Hematopoietic multipotent progenitor cell treated with erythropoietin and hydrocortisone succinate and interleukin-3 and kit ligand, for 4 days (in vitro differentiated cells): ENCODE results near the gene CLRN2.

Source experiments
- DNase-seq: peaks from one replicate; pipeline ENCODE4 v3.0.0-alpha.2; 2015

CLRN2 gene

DNA sequence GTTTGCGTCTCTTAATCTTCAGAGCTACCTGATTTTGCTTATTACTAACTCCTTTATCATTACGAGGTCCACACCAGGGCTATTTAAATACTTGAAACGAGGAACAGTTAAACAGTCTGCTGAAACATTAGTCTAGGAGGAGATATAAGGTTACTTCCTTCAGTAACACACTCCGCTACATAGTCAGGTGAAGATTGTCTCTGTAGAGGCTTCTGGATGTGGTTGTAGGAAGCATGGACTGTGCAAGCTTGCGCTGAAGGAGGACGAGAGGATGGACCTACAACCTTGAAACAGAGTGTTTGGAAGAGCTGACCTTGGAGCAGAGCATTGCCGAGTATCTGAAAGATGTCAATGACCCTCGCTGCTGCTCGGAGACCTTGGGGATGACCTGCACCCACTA lies at the start of gene CLRN2:
Gene CLRN2, plus strand, starts transcription at position 301 of the 400 bp plus-strand sequence. CDS start 102 bp downstream, outside the sequence.
- DNase-seq = no peak

DNA sequence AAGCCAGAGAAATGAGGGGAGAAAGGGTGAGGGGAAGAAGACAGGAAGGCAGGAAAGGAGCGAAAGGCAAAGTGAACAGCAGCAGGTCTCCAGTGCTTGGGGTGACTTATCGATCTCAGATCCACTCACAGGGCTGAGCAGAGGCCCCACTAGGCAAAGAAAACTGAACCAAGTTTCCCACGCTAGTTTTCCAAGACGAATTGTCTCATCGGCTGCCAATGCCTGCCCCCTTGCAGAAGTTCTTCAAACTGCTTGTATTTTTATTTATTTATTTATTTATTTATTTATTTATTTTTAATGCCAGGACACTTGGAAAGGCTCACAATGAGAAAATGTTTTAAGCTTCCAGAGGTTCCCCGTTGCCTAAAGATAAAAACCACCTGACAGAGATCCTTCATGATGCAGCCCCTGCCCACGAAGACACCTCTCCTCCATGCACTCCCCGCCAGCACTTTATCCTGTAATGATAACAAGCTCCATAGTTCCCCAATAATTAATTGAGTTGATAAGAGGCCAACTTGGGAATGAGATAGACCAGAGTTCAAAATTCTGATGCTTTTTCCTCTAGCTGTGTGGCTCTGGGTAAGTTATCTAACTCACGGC lies 46.2 kb upstream of the CLRN2 start:
- peak; percentile 51 for DNase-seq

DNA sequence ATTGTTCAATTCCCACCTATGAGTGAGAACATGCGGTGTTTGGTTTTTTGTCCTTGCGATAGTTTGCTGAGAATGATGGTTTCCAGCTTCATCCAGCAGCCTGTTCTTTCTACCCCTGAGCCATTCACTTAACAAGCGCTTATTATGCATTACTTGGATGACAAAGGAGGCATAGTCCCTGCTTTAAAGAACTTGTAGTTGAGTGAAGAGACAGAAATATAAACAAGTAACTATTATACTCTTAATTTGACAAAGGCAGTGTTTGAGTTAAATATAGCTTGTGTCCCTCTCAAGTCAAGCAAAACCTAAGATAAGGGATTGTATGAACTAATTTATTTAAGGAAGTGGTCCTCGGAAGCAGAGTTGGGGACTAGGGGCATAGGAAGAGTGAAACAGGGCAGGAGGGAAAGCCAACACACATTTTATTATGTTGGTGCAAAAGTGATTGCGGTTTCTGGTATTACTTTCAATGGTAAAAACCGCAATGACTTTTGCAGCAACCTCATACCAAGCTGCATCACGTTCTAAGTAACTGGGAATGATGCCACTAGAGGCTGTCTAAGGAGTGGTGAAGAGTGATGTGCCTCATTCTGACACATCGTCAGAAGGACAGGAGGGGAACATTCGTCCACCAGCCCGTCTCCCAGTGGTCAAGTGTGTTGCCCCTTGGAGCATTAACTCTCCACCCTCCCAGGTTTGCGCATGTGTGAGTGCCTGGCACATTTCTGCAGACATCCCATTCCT lies 44.9 kb upstream of the CLRN2 start:
- no peak for DNase-seq

DNA sequence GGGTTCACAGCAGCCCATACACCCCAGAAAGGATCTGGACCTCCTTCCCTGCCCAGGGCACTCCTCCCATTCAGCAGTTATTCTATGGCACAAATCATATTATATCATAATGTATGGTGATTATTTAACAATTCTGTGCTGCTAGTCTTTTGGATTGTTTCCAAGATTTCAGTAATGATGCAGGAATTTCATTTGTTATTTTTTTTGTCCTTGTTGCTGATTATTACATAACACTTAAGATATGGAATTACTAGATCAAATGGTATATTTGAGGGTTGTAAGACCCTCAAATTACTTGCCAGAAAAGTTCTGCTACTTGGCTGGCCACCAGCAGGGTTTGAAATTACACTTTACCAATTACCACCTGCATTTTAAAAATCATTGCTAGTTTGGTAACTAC lies 39.5 kb upstream of the CLRN2 start:
- DNase-seq = no peak

DNA sequence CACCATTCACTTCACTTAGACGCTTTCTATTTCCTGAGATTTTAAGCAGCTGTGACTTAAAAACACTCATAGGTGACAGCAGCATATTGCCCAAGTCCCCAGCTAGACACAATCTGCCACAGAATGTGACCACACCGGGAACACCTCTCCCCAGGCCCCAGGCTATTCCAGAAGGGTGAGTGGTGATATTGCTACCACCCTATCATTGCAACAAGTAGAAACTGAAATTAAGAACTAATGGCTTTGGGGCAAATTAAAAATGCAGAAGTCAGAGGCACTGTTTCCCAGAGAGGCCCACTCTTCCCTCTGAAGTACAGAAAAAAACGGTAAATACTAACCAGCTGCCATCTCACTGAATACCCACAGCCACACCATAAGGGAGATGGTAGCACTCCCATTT lies 38.1 kb upstream of the CLRN2 start:
- peak; percentile 61 for DNase-seq

- DNase-seq = no peak
Measured at GRCh38 chr4:17477774-17478472, 37.0 kb upstream of the CLRN2 start.

DNA sequence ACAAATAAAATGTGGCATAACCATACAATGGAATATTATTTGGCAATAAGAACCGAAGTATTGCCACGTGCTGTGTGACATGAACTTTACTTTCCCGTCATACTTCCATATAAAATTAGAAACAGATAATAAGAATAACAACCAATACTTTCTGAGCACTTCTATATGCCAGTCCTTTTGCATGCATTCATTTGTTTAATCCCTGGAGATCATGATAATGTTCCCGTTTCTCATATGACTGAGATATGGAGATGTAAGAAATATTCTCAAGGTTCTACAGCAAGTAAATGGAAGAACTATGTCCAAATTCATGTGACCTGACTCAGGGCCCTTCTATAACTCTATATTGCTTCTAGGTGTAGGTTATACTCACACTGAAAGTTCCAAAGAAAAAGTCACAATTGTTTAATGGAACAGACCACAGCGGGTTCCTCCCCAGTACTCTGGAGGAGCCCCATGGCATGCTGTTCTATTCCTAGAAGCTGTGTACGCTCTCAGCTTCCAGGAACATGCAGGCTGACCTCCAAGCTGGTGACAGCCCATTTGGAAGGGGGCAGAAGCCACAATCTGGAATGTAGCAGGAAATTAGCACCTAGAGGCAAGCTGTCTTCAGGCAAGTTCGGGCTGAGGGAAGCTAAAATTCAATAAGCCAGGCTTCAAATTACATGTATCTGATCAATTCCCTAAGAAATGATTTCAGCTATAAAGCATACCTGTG lies 34.6 kb upstream of the CLRN2 start:
- DNase-seq = no peak

DNA sequence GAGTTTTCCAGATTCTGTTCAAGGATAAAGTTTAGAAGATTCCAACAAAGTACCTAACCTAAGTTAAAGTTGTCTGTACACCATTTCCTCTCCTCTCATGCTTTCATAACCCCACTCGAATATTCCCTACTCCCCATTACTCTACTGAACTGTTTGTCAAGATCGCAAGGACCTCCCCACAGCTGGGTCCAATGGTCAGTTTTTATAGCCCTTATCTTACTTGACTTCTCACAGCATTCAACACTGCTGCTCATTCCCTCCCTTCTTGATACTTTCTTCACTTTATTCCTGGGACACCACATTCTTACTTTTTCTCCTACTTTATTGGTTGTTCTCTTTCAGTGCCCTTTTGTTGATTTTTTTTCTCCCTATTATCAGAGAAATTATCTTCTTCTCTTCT lies 34.0 kb upstream of the CLRN2 start:
- no peak for DNase-seq

- DNase-seq = no peak
Measured at GRCh38 chr4:17482716-17483115, 32.2 kb upstream of the CLRN2 start.

DNA sequence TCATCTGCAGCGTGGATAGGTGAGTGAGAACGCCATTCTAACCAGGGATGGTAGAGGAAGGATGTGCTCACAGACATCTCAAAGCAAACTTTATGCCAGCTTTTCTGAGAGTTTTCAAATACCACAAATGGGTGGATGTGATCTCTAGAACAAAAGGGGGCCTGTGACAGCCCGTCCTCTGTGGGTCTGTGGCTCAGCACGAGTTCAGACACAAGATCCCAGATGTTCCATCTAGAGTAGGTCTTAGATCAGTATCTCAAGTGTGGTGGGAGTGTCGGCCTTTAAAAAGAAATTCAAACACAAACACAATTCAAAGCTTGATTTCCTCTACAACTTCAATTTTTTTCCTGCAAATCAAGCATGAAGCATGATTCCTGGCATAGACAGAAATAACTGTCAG lies 25.8 kb upstream of the CLRN2 start:
- no peak for DNase-seq

GRCh38 chr4:17489721-17490120 lies 25.2 kb upstream of the CLRN2 start:
- no peak for DNase-seq

DNA sequence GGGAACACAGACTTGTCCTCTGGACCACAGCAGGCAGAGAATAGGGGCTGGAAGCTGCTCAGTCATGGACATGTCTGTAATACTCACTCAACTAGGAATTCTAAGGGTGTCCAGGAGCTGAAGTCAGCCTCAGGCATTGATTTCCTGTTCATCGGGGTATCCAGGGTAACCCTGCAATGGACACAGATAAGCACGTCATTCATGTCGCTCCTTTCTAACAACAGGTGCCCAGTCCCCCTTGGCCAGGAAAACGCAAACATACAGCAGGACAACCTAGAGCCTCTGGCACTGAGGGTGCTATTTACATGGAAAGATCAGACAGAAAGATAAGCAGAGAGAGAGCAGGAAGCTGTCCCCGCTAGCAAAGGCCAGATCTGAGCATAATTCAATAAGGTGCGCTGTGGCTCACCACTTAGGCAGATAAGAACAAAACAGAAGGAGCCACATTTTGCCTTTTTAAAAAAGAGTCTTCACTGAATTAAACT lies 24.3 kb upstream of the CLRN2 start:
- DNase-seq = no peak

DNA sequence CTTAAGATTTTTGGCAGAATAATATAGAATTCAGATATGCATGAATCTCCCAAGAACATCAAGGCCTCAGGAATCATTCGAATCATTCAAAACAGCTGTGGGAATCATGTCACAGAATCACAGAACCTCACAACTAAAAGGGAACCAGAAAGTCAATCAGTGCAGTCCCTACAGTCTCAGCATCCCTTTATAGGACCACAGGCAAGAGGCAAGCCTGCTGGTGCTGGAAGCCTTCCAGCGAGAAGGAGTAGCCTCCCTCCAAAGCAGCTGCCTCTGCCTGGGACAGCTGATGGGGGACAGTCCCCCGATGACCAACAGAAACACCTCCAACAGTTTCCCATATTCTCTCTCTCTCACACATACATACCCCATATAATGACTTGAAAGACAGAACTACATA lies 23.8 kb upstream of the CLRN2 start:
- DNase-seq = no peak

DNA sequence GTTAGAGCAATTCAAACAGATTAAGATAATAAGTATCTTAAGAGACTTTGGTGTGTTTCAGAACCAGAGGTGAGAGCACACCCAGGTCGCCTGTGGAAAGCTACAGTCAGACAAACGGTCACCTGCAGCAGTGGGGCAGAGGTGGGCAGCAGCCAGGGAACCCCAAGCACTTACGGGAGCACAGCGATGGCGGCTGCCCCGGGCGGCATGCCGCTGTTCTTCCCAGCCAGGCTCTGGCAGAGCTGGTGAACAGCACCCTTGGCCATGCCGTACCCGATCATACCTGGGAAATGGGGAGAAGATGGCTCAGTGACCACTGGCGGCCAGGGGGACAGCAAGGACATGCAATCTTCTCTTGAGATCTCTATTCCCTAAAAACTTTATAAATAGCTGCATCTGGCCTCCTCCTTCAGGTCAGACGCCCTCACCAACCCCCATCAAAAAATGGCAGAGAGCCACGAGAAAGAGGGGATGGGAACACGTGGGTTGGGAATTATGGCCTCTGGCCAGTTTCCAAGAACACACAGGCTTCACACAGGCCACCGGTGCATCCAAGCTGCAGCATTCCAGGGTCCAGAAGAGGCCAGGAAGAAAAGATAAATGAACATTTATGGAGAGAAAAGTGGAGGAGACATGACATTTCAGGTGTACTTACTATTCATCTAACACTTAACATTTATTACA lies 22.8 kb upstream of the CLRN2 start:
- DNase-seq = no peak

DNA sequence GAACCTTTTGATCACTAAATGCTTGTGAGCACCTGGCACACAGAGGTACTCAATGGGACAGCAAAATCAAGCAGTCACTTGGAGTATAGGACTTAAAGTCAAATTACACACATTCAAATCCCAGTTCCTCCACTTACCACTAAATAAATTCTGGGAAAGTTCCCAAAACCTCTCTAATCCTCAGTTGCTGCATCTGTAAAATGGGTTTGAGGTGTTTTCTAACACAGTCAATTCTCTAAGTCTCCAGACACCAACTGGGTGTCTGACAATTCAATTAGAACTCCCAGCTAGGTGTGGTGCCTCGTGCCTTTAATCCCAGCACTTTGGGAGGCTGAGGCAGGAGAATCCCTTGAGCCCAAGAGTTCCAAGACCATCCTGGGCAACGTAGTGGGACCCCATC lies 22.1 kb upstream of the CLRN2 start:
- no peak for DNase-seq

DNA sequence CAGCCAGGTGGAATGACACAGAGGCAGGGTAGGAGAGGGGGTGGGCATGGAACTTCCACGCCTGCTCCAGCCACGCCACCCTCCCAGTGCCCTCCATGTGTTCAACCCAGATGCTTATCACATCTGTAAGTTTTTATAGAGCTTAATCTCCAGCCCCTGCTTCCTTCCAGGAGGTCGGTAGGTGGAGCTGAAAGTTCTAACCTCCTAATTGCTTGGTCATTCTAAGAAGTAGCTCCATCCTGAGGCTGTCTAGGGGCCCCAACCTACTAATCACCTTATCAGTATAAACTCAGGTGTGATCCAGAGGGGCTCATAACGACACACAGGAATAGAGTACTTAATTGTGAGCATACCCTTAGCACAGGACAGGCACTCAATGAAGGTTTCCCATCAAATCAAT lies 21.3 kb upstream of the CLRN2 start:
- peak; percentile 68 for DNase-seq

- peak; percentile 20 for DNase-seq
Measured at GRCh38 chr4:17494258-17495190, 20.4 kb upstream of the CLRN2 start.

GRCh38 chr4:17497890-17498523 lies 17.0 kb upstream of the CLRN2 start:
- no peak for DNase-seq

GRCh38 chr4:17500574-17500973 lies 14.4 kb upstream of the CLRN2 start:
- no peak for DNase-seq

DNA sequence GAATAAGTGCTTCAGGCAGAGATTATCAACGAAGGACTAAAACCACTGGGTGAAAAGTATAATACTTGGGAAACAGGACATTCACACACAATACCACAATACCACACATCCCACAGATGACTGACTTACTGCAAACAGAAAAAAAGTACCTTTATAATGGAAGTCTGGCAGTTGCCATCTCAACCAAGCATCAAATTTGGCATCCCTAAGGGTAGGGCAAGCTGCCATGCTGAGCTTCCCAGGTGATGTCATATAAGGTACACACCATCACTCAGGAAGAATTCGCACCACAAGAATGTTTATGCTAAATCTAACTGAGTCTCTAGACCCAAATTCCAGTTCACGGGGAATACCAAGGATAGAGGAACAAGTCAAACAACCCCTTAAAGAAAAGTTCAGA lies 12.2 kb upstream of the CLRN2 start:
- no peak for DNase-seq

DNA sequence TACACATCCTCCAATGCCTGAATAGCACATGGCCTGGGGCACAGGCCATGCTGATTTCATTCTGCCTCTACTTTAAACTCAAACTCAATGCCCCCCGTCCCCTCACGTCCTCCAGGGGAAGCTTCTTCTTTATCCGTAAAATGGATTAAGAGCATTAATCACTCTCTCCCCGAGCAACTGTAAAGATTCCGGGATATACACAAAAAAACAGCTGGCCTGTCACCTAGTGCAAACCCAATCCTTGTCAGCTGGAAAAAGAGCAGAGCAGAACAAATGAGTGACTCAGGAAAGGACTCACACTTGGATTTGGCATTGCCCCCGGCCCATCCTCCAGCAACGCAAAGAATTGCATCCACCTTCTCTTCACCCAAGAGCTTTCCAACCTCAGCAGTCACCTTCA lies 10.9 kb upstream of the CLRN2 start:
- no peak for DNase-seq
